Mesothelial cell of epicardium (in vitro differentiated cells): Measurements from ENCODE around the gene PRICKLE1. TPM values are rescaled to one million over a fixed set of nuclear protein-coding genes. Genes with fewer than 3 reads are reported as not detected.

Source experiments
- DNase-seq, 2 experiments: peaks; one replicate each; pipeline ENCODE4 v3.0.0; 2021; ENCODE audit warnings: low spot score in 2 of 2; ENCODE audit not compliant: unreplicated experiment in 2 of 2
- H3K27ac Mint-ChIP-seq: 2 replicates; pipeline ENCODE4 v1.8.0; 2021; ENCODE audit warnings: mixed read lengths
- H3K27me3 Mint-ChIP-seq: 2 replicates; pipeline ENCODE4 v1.8.0; 2021; ENCODE audit warnings: low read depth, mixed read lengths
- H3K36me3 Mint-ChIP-seq: 2 replicates; pipeline ENCODE4 v1.8.0; 2021; ENCODE audit warnings: mixed read lengths
- H3K4me1 Mint-ChIP-seq: 2 replicates; pipeline ENCODE4 v1.8.0; 2021; ENCODE audit warnings: mixed read lengths
- H3K4me3 Mint-ChIP-seq: 2 replicates; pipeline ENCODE4 v1.8.0; 2021; ENCODE audit warnings: mild to moderate bottlenecking, moderate library complexity, mixed read lengths
- H3K9me3 Mint-ChIP-seq: 2 replicates; pipeline ENCODE4 v1.8.0; 2021; ENCODE audit warnings: mixed read lengths
- CTCF ChIP-seq: fragments of 200-600 bp; sonication (generic); IDR thresholded peaks from one replicate; pipeline ENCODE4 v1.5.0; 2021; ENCODE audit warnings: antibody characterized with exemption; ENCODE audit not compliant: unreplicated experiment
- total RNA-seq: library from RNA; stranded (reverse); gene quantifications from 3 replicates; pipeline ENCODE4 v1.2.1, GENCODE V29; 2021

Gene PRICKLE1
- total RNA-seq, 1 donor from 2014 or later: 79.4 TPM

GRCh38 chr12:42473130-42473529 is 116.4 kb downstream of the PRICKLE1 start:
- Mint-ChIP-seq H3K4me1 (peaks cover 67% of the 10 kb centered on the region), H3K4me3 (no peak overlapping the region)

GRCh38 chr12:42472376-42472775 is 117.2 kb downstream of the PRICKLE1 start:
- H3K4me1 Mint-ChIP-seq: peaks cover 61% of the 10 kb centered on the region
- H3K9me3 Mint-ChIP-seq: no peaks in the 10 kb centered on the region
- no peak for TF ChIP-seq CTCF
- H3K27me3 Mint-ChIP-seq: no peaks in the 10 kb centered on the region
- H3K4me3 Mint-ChIP-seq: no peak overlapping the region
- peak overlapping the region; percentile 43 for H3K27ac Mint-ChIP-seq
- H3K36me3 Mint-ChIP-seq: peaks cover 25% of the 10 kb centered on the region
- no peak for DNase-seq

More at GRCh38 chr12:42473130-42473529, 116.4 kb downstream of the PRICKLE1 start:
- no peaks in the 10 kb centered on the region for H3K9me3 Mint-ChIP-seq
- TF ChIP-seq CTCF: no peak
- H3K27me3 Mint-ChIP-seq: no peaks in the 10 kb centered on the region
- peak overlapping the region; percentile 43 for H3K27ac Mint-ChIP-seq
- peaks cover 25% of the 10 kb centered on the region for H3K36me3 Mint-ChIP-seq
- DNase-seq: no peak

GRCh38 chr12:42469355-42470175 is 120.0 kb downstream of the PRICKLE1 start:
- Mint-ChIP-seq H3K4me1 (peaks cover 55% of the 10 kb centered on the region), H3K4me3 (no peak overlapping the region), H3K27me3 (no peaks in the 10 kb centered on the region), H3K27ac (peak overlapping the region; percentile 17), H3K9me3 (no peaks in the 10 kb centered on the region), H3K36me3 (peaks cover 45% of the 10 kb centered on the region)
- no peak for DNase-seq
- TF ChIP-seq CTCF: no peak

- DNase-seq: no peak
- Mint-ChIP-seq H3K4me3 (no peak overlapping the region), H3K27ac (peak overlapping the region; percentile 17), H3K27me3 (no peaks in the 10 kb centered on the region), H3K36me3 (peaks cover 50% of the 10 kb centered on the region), H3K9me3 (no peaks in the 10 kb centered on the region), H3K4me1 (peaks cover 52% of the 10 kb centered on the region)
- no peak for TF ChIP-seq CTCF
These were observed 120.6 kb downstream of the PRICKLE1 start for GRCh38 chr12:42468921-42469320.

- peaks cover 48% of the 10 kb centered on the region for H3K4me1 Mint-ChIP-seq
- H3K9me3 Mint-ChIP-seq: no peaks in the 10 kb centered on the region
- H3K27me3 Mint-ChIP-seq: no peaks in the 10 kb centered on the region
- no peak overlapping the region for H3K4me3 Mint-ChIP-seq
- TF ChIP-seq CTCF: no peak
- DNase-seq: no peak
- H3K36me3 Mint-ChIP-seq: peaks cover 54% of the 10 kb centered on the region
- peak overlapping the region; percentile 72 for H3K27ac Mint-ChIP-seq
These were observed 121.2 kb downstream of the PRICKLE1 start for GRCh38 chr12:42468341-42468821.
